Endometrium (tissue), 2 donors: ENCODE data around the gene KIRREL1.

Source experiments
- FAIRE-seq: peaks from 2 replicates; lab custom pipeline; 2012; peaks lifted over from hg19 to GRCh38; lab: Jason Lieb, UNC
- donor health status: control.
- donor health status: control.

KIRREL1 gene

GRCh38 chr1:157993147-157993917, at the start of gene KIRREL1:
TSS of gene KIRREL1 (plus strand) at chr1:157993645. CDS start at chr1:157993677, 32 bp downstream.
- no peak for FAIRE-seq

DNA sequence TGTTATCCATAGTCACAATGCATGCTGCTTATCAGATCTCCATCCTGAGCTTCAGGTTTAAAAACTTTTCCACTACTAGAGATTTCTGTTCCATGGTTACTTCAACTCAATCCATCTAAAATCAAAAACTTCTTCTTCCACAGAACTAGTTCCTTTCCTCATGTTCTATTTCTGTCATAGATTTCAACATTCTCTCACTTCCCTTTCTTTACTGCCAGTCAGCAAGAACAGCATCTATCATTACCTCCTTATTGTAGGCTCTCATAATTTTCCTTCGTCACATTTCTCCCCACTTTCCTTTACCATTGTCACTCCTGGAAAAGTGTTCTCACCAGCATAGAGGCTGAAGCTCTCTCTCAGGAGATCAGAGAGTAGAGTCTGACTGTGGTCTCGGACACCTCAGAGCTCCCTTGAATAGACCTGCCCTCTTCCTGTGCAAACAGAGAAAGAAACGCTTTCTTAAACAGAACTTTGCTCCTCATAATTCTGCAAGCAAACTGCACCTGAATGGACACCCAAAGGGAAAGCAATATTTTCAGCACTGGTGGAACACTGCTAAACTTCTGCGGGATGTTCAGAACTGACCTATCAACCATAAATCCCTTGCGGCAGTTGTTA, 48.7 kb upstream of the KIRREL1 start:
- no peak for FAIRE-seq

DNA sequence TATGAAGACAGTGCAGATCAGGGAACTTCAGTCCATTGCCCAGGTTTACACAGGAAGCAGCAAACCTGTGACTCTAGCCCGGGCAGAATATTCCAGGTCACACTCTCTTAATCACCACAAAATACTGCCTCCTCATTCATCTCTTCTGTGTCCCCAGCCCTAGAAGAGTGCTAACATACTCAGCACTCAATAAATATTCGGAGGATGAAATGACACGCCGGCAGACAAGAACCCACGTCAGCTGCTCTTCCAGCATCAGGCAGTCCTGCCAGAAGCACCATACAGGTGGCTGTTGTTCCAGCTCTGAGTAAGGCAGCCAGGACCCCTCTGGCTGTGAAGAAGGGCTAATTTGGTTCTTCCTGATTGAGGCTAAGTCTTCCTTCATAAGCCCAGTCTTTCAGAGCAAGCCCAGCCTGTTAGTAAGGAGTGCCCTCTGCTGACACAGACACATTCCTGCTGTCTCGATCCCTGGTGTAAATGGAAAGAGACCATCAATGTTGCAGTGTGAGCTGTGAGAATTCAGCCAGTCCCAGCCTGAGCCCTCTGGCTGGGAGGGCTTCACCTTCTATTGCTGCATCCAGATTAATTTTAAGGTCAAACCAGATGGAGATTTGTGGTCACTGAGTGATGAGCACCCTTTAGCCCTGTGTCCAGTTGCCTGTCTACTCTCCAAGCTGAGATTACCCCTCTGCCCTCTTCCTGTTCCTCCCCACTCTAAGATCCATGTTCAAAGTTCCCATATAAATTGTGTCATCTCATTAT, 45.0 kb upstream of the KIRREL1 start:
- no peak for FAIRE-seq

- no peak for FAIRE-seq
Observed at GRCh38 chr1:157949074-157949354, 44.4 kb upstream of the KIRREL1 start.

GRCh38 chr1:157951230-157951629, 42.2 kb upstream of the KIRREL1 start:
- FAIRE-seq, result no peak

GRCh38 chr1:157952601-157953000, 40.8 kb upstream of the KIRREL1 start:
- no peak for FAIRE-seq

- FAIRE-seq, result no peak
Observed at GRCh38 chr1:157955221-157955620, 38.2 kb upstream of the KIRREL1 start.

- no peak for FAIRE-seq
Observed at GRCh38 chr1:157955857-157956256, 37.6 kb upstream of the KIRREL1 start.

DNA sequence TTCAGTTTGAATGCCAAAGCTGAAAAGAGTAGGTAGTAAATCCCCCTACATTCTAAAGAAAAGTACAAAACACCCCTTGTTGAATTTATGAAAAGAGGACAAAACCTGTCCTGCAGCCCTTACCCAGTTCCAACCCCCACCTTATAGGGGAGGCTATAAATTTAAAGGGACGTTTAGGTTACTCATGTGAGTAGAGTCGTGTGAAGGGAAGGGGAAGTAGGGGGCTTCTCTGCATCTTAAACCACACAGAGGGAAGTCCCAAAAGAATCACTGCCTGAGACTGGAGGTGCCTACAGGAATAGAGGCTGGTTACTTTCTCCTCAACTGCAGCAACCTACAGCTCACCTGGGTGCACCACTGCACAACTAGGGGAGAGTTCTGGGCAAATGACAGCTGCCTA, 36.7 kb upstream of the KIRREL1 start:
- no peak for FAIRE-seq

GRCh38 chr1:157958263-157958662, 35.2 kb upstream of the KIRREL1 start:
- FAIRE-seq, result no peak

GRCh38 chr1:157959750-157960149, 33.7 kb upstream of the KIRREL1 start:
- no peak for FAIRE-seq

- FAIRE-seq, result no peak
Observed at GRCh38 chr1:157960773-157961172, 32.7 kb upstream of the KIRREL1 start.

DNA sequence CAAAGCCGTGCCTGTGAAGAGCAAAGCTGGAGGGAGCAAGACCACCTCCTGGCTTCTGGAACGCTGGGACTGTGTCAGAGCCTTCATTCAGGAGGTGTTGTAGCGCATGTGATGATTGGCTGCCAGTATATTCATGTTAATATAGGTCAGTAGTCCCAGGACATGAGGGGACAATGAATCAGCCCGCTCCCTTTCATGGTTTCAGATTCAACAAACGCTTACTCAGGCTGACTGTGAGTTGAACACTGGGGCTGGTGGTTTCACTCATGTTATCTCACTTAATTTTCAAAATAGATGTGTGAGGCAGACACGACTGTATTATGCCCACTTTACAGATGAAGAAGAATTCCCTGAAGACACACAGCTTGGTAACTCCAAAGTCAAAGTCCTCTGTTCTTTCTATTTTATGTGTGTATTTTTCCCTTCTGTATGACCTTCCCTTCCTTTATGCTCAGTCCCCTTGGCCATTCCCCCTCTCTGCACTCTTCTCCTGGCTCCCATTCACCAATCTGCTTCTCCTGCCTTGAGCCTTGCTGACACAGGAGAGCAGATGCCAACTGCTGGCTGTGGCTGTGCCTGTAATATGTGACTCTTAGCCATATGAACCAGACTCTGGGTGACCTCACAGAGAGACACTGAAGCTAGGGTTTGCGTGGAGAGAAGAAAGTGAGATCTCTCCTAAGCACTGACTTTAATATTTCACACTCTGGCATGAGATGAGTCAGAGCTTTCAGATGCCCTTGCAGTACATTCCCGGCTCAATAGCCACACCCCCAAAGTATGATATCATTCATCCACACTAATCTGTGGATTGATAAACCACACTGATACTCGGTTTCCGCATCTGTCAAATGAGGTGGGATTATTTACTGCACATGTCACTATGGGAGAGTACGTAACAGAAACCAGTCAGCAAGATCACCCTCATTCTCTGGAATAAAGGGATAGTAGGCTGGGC, 31.4 kb upstream of the KIRREL1 start:
- FAIRE-seq, result no peak

DNA sequence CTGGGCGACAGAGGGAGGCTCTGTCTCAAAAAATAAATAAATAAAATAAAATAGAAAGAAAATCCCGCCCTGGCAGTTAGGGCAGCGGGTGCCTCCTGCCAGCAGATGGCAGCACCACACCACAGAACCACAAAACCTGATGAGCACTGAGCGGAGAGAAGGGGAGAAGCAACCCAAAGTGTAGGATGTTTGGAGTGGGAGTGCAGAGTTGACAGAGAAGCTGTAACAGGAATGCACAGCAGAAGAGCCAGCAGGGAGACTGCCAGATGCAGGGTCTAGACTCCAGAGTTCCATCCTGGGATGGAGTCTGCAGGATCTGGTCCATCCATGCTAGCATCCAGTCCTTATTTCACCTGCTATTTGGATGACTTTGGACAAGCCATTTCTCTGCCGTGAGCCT, 29.7 kb upstream of the KIRREL1 start:
- FAIRE-seq, result peak; percentile 89

DNA sequence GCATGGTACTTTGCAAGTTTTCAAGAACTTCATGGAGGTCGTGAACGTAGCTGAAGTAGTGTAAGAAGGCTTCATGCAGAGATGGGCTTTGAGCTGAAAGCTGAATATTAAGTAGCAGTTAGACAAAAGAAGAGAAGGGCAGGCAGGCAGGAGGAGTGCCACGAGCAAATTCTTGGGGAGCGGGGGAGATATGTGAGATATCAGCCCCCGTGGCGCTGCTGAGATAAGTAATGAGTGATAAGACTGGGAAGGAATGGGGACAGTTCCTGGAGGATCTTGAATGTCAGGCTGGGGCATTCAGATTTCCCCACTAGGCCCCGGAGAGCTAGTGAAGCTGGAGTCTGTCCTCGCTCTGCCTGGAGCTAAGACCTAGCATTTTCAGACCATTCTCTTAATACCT, 27.9 kb upstream of the KIRREL1 start:
- FAIRE-seq, result no peak

DNA sequence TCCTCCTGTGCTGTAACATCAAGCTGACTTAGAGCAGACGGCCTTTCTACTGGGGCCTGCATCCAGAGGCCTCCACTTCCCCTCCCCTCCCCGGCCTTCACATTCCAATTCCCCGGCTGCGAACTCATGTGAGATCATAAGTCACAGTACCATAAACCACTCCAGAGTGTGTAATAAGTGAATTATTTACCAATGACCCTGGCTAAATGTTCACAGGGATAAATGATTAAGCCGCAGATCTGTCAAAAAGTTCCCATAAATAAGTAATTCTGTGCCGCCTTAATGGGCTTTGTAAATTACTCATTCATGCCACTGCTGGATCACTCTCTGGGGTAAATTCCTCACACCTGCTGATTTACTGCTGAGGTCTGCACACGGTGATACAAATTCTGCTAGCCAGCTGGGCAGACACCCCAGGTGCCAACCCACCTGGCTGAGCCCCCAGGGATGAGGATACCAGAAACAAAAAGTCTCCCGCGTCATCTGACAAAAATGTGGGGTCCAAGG, 27.4 kb upstream of the KIRREL1 start:
- FAIRE-seq, result no peak

- no peak for FAIRE-seq
Observed at GRCh38 chr1:157967205-157967604, 26.2 kb upstream of the KIRREL1 start.

- FAIRE-seq, result no peak
Observed at GRCh38 chr1:157968508-157968907, 24.9 kb upstream of the KIRREL1 start.

GRCh38 chr1:157968946-157969345, 24.5 kb upstream of the KIRREL1 start:
- FAIRE-seq, result no peak

DNA sequence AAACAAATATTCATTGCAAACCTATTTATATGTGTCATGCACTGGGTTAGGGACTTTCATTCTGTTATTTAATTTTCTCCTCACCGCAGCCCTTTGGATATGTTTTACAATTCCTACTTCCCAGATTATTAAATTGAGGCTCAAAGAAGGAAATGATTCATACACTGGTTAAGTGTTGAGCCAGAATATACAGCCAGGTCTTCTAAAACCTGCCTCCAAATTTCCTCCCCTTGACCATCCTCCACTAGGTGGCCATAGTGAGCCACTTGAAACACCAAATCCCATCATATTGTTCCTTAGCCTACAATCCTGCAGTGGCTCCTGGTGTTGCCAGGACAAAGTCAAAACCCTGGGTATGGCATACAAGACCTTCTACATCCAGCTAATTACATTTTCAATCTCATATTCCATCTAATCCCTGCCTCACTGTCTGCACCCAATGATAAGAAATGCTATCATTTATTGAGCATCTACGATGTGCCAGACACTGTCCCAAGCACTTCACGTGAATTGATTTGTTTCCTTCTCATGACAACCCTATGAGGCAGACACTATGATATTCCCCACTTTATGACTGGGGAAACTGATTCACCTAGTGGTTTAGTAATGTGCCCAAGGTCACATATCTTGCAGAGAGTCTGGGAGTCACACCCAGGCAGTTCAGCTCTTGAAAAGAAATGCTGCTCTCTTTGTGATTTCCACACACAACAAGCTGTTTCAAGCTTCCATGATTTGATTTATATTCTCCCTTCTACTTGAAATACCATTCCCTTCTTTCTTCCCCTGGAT, 23.6 kb upstream of the KIRREL1 start:
- no peak for FAIRE-seq

GRCh38 chr1:157971769-157972168, 21.7 kb upstream of the KIRREL1 start:
- FAIRE-seq, result no peak
